WERI-Rb-1 (cell line): ENCODE data around the gene NUDT7.

Experiments used
- DNase-seq: peaks from one replicate; pipeline ENCODE4 v3.0.0-alpha.2; 2020
- H3K27ac ChIP-seq: fragments of 250-450 bp; sonication (Bioruptor Pico); 2 replicates; pipeline ENCODE4 v1.5.1; 2020; ENCODE audit warnings: mild to moderate bottlenecking, moderate library complexity
- H3K27me3 ChIP-seq: fragments of 250-450 bp; sonication (Bioruptor Pico); 2 replicates; pipeline ENCODE4 v1.5.1; 2021; ENCODE audit warnings: mild to moderate bottlenecking, low read depth, moderate library complexity; ENCODE audit not compliant: insufficient read depth, severe bottlenecking
- H3K36me3 ChIP-seq: fragments of 250-450 bp; sonication (Bioruptor Pico); 2 replicates; pipeline ENCODE4 v1.5.1; 2020; ENCODE audit warnings: mild to moderate bottlenecking, moderate library complexity
- H3K4me3 ChIP-seq: 2 replicates; pipeline ENCODE4 v1.5.1; 2011; ENCODE audit warnings: low read depth, mild to moderate bottlenecking, control low read depth, low read length
- H3K9me3 ChIP-seq: fragments of 250-450 bp; sonication (Bioruptor Pico); 2 replicates; pipeline ENCODE4 v1.5.1; 2021; ENCODE audit warnings: mild to moderate bottlenecking, moderate library complexity; ENCODE audit not compliant: severe bottlenecking
- CTCF ChIP-seq: IDR thresholded peaks from 2 replicates; pipeline ENCODE4 v1.5.1; 2011; ENCODE audit warnings: low read depth, mild to moderate bottlenecking, control low read depth, inconsistent platforms, low read length

The NUDT7 gene

GRCh38 chr16:77711179-77711578 is 11.1 kb upstream of the NUDT7 start:
- Histone ChIP-seq H3K4me3 (no peak overlapping the region), H3K36me3 (no peaks in the 10 kb centered on the region), H3K9me3 (peaks cover 9% of the 10 kb centered on the region), H3K27me3 (no peaks in the 10 kb centered on the region), H3K27ac (no peak overlapping the region)
- TF ChIP-seq CTCF: no peak
- DNase-seq: no peak

GRCh38 chr16:77711775-77712174 is 10.5 kb upstream of the NUDT7 start:
- no peak for TF ChIP-seq CTCF
- Histone ChIP-seq H3K36me3 (no peaks in the 10 kb centered on the region), H3K27ac (no peak overlapping the region), H3K27me3 (no peaks in the 10 kb centered on the region), H3K9me3 (peaks cover 9% of the 10 kb centered on the region), H3K4me3 (no peak overlapping the region)
- DNase-seq: no peak

GRCh38 chr16:77715145-77715544 is 7.2 kb upstream of the NUDT7 start:
- H3K36me3 ChIP-seq: no peaks in the 10 kb centered on the region
- peaks cover 9% of the 10 kb centered on the region for H3K9me3 ChIP-seq
- DNase-seq: no peak
- H3K27ac ChIP-seq: no peak overlapping the region
- TF ChIP-seq CTCF: no peak
- no peaks in the 10 kb centered on the region for H3K27me3 ChIP-seq
- no peak overlapping the region for H3K4me3 ChIP-seq

DNA sequence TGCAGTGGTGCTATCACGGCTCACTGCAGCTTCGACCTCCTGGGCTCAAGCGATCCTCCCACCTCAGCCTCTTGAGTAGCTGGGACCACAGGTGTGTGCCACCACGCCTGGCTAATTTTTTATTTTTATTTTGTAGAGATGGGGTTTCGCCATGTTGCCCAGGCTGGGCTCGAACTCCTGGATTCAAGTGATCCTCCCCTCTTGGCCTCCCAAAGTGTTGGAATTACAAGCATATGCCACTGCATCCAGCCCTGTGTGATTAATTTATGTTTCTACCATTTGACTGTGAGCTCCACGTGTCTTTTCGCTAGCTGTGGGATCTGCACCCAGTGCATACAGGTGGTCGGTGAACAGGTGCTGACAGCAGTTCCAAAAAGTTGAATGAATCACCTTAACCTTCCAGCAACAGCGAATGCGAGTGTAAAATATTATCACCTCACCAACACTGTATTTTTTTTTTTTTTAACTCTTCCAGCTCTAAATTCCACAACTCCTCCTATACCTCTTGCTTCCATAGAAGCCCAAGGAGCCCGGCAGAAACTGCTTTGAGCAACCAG is 484 bp upstream of the NUDT7 start:
- H3K4me3 ChIP-seq: no peak overlapping the region
- no peak overlapping the region for H3K27ac ChIP-seq

DNA sequence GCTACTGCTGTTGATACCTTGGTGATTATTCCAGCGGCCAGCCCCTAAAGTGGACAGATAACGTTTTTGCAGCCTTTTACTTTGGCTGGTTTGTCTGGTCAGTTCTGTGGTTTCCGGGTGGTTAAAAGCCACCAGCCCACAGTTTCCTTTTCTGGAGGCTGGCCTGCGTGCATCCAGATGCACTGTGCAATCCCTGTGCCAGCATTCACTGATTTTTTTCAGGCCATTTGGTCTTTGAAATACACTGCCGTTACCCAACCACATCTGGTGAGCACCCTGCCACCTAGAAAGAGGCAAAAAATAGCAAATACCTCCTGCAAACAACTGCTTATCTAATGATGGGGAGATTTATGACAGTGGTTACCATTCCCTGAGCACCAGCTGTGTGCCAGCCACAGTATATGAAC is 797 bp downstream of the NUDT7 start:
- Histone ChIP-seq H3K27ac (peak overlapping the region; percentile 83), H3K4me3 (peak overlapping the region; percentile 92), H3K27me3 (no peaks in the 10 kb centered on the region), H3K9me3 (no peaks in the 10 kb centered on the region), H3K36me3 (no peaks in the 10 kb centered on the region)
- TF ChIP-seq CTCF: no peak
- DNase-seq: no peak

More for the DNA sequence above, 484 bp upstream of the NUDT7 start:
- no peak for DNase-seq
- no peak for TF ChIP-seq CTCF
- Histone ChIP-seq H3K9me3 (no peaks in the 10 kb centered on the region), H3K27me3 (no peaks in the 10 kb centered on the region), H3K36me3 (no peaks in the 10 kb centered on the region)

DNA sequence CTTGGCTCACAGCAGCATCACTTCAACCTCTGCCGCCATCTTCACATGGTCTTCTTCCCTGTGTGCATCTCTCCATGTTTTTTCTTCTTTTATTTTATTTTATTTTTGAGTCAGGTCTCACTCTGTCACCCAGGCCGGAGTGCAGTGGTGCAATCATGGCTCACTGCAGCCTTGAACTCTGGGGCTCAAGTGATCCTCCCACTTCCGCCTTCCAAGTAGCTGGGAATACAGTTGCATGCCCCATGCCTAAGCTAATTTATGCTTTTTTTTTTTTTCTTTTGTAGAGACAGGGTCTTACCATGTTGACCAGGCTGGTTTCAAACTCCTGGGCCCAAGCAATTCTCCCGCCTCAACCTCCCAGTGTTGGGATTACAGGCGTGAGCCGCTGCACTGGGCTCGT is 1.9 kb downstream of the NUDT7 start:
- TF ChIP-seq CTCF: no peak
- Histone ChIP-seq H3K27ac (no peak overlapping the region), H3K36me3 (no peaks in the 10 kb centered on the region), H3K4me3 (no peak overlapping the region), H3K27me3 (no peaks in the 10 kb centered on the region), H3K9me3 (no peaks in the 10 kb centered on the region)
- no peak for DNase-seq
